Breast epithelium (tissue), 3 donors: ENCODE results near the gene REC114.

Experiments used
- POLR2A ChIP-seq: fragments of 450-650 bp; IDR thresholded peaks from one replicate; pipeline ENCODE4 v1.6.1; 2016; ENCODE audit warnings: antibody characterized with exemption, mild to moderate bottlenecking, moderate library complexity
- POLR2AphosphoS5 ChIP-seq, 3 donors: sonication (generic); formaldehyde crosslinking; IDR thresholded peaks; one replicate each; pipeline ENCODE4 v1.6.1; 2017; ENCODE audit warnings: antibody characterized with exemption in 3 of 3

- no peak for TF ChIP-seq POLR2AphosphoS5 (IDR thresholded peaks at IDR 0.05)
- TF ChIP-seq POLR2A = no peak
Observed at GRCh38 chr15:73589766-73590165, 146.8 kb downstream of the REC114 start.
